GM19023 (cell line): ENCODE measurements around the gene SMAGP.
"Not testable (repeated sequence)": the region's sequence is repeated elsewhere in the genome, so short reads cannot be mapped to it uniquely, and the experiment has no call there.

ENCODE experiments used
- ATAC-seq: cut with Tn5 transposase; IDR thresholded peaks from one replicate; pipeline ENCODE4 v1.9.1; 2021; ENCODE audit warnings: mild to moderate bottlenecking, moderate library complexity; ENCODE audit not compliant: unreplicated experiment

Gene SMAGP

GRCh38 chr12:51270067-51270950 is at the start of gene SMAGP:
SMAGP (minus strand) TSS chr12:51270415; CDS start chr12:51269278, 1,137 bp downstream.
- peak; percentile 62 for ATAC-seq

GRCh38 chr12:51318846-51319599 is 48.8 kb upstream of the SMAGP start:
- ATAC-seq, result no peak

GRCh38 chr12:51318057-51318806 is 48.0 kb upstream of the SMAGP start:
- not testable (repeated sequence) for ATAC-seq

GRCh38 chr12:51311389-51311788 is 41.2 kb upstream of the SMAGP start:
- no peak for ATAC-seq

GRCh38 chr12:51307655-51308593 is 37.7 kb upstream of the SMAGP start:
- no peak for ATAC-seq

GRCh38 chr12:51306507-51306906 is 36.3 kb upstream of the SMAGP start:
- ATAC-seq, result no peak

GRCh38 chr12:51300768-51301167 is 30.6 kb upstream of the SMAGP start:
- ATAC-seq, result not testable (repeated sequence)

- ATAC-seq, result no peak
These were observed 25.4 kb upstream of the SMAGP start for GRCh38 chr12:51295651-51296050.

- ATAC-seq, result not testable (repeated sequence)
These were observed 23.9 kb upstream of the SMAGP start for GRCh38 chr12:51294097-51294496.

GRCh38 chr12:51293696-51294095 is 23.5 kb upstream of the SMAGP start:
- ATAC-seq, result no peak

GRCh38 chr12:51291603-51292513 is 21.6 kb upstream of the SMAGP start:
- ATAC-seq, result not testable (repeated sequence)

- ATAC-seq, result no peak
These were observed 15.6 kb upstream of the SMAGP start for GRCh38 chr12:51285843-51286242.

GRCh38 chr12:51281202-51281924 is 11.1 kb upstream of the SMAGP start:
- no peak for ATAC-seq

GRCh38 chr12:51275088-51275487 is 4.9 kb upstream of the SMAGP start:
- no peak for ATAC-seq

GRCh38 chr12:51272810-51273209 is 2.6 kb upstream of the SMAGP start:
- not testable (repeated sequence) for ATAC-seq

GRCh38 chr12:51270951-51271518 is 820 bp upstream of the SMAGP start:
- no peak for ATAC-seq

- peak; percentile 60 for ATAC-seq
These were observed 795 bp downstream of the SMAGP start for GRCh38 chr12:51269174-51270066.
